Endothelial cell of umbilical vein (primary cell): ENCODE data around the gene ESYT3. TPM values are rescaled to one million over a fixed set of nuclear protein-coding genes. Genes with fewer than 3 reads are reported as not detected.

Experiments
- BruUV-seq: library from RNA; stranded (reverse); fragments of 400-500 nt; replicated peaks from 2 replicates; lab custom pipeline; 2021; lab: Mats Ljungman, UMichigan
- CTCF ChIA-PET: fragments of 300-600, 350-600 bp; sonication (Branson Sonifier 250); formaldehyde crosslinking; loops from one replicate; lab custom pipeline; 2021; ENCODE audit warnings: antibody characterized with exemption, inconsistent platforms; lab: Charles Lee
- POLR2A ChIA-PET: fragments of 300-600, 350-600 bp; sonication (Branson Sonifier 250); formaldehyde crosslinking; loops from one replicate; lab custom pipeline; 2021; ENCODE audit warnings: antibody characterized with exemption, inconsistent platforms; lab: Charles Lee
- DNase-seq: peaks from one replicate; pipeline ENCODE4 v3.0.0-alpha.2; 2011; ENCODE audit warnings: low read depth, low spot score
- FAIRE-seq: peaks from 2 replicates; lab custom pipeline; 2011; peaks lifted over from hg19 to GRCh38; lab: Jason Lieb, UNC
- H2AFZ ChIP-seq: 2 replicates; pipeline ENCODE4 v1.6.0; 2012; ENCODE audit warnings: low read depth, low read length, control low read depth, inconsistent platforms
- H3K27ac ChIP-seq: 2 replicates; pipeline ENCODE4 v1.5.1; 2011; ENCODE audit warnings: low read depth, mild to moderate bottlenecking, control low read depth, low read length, moderate library complexity; ENCODE audit not compliant: insufficient read depth
- H3K27me3 ChIP-seq, 2 experiments: 2 replicates each; pipeline versions ENCODE4 v1.6.0 to v1.6.1; 2011; ENCODE audit warnings: low read length in 2 of 2, mixed read lengths in 1 of 2; ENCODE audit not compliant: control insufficient read depth in 2 of 2, insufficient read depth in 2 of 2
- H3K36me3 ChIP-seq, 2 experiments: 2 replicates in 1 of 2; 3 replicates in 1 of 2; pipeline ENCODE4 v1.5.1; 2011; ENCODE audit warnings: low read length in 2 of 2, mild to moderate bottlenecking in 1 of 2, moderate library complexity in 1 of 2; ENCODE audit not compliant: control insufficient read depth in 2 of 2, insufficient read depth in 2 of 2; ENCODE audit errors: extremely low read depth in 1 of 2
- H3K4me1 ChIP-seq: 3 replicates; pipeline ENCODE4 v1.5.1; 2011; ENCODE audit warnings: mild to moderate bottlenecking, low read length; ENCODE audit not compliant: control insufficient read depth, insufficient read depth; ENCODE audit errors: extremely low read depth
- H3K4me2 ChIP-seq: 2 replicates; pipeline ENCODE4 v1.6.1; 2011; ENCODE audit warnings: low read length, control low read depth, mixed read lengths; ENCODE audit not compliant: insufficient read depth
- H3K4me3 ChIP-seq, 3 experiments: fragments of 200-600 bp in 1 of 3; sonication (generic), shearing (Covaris generic) in 1 of 3; replicated peaks in 1 of 3; 2 replicates each; pipeline ENCODE4 v1.5.1; 2011 to 2016; ENCODE audit warnings: control low read depth in 3 of 3, low read length in 3 of 3, mild to moderate bottlenecking in 2 of 3, inconsistent platforms in 1 of 3, low read depth in 1 of 3, moderate library complexity in 1 of 3; ENCODE audit not compliant: insufficient read depth in 1 of 3
- H3K79me2 ChIP-seq: 2 replicates; pipeline ENCODE4 v1.6.0; 2012; ENCODE audit warnings: low read length, inconsistent platforms; ENCODE audit not compliant: control insufficient read depth, insufficient read depth
- H3K9ac ChIP-seq: replicated peaks from 2 replicates; pipeline ENCODE3; 2011; ENCODE audit warnings: low read length, control low read depth; ENCODE audit not compliant: insufficient read depth; ENCODE audit errors: extremely low read depth
- H3K9me1 ChIP-seq: replicated peaks from 3 replicates; pipeline ENCODE4 v1.6.0; 2011; ENCODE audit warnings: mild to moderate bottlenecking, low read length; ENCODE audit not compliant: control insufficient read depth, insufficient read depth; ENCODE audit errors: extremely low read depth
- H3K9me3 ChIP-seq: replicated peaks from 2 replicates; pipeline ENCODE4 v1.5.1; 2012; ENCODE audit warnings: low read length, inconsistent platforms; ENCODE audit not compliant: control insufficient read depth, insufficient read depth
- H4K20me1 ChIP-seq: replicated peaks from 2 replicates; pipeline ENCODE3; 2011; ENCODE audit warnings: mild to moderate bottlenecking, low read length; ENCODE audit not compliant: control insufficient read depth, insufficient read depth; ENCODE audit errors: extremely low read depth
- CTCF ChIP-seq, 2 donors: IDR thresholded peaks; 1 replicate in 1 of 2; 2 replicates in 1 of 2; pipeline ENCODE4 v1.5.1; 2011; ENCODE audit warnings: low read length in 2 of 2, mild to moderate bottlenecking in 2 of 2, moderate library complexity in 2 of 2, control low read depth in 1 of 2, inconsistent platforms in 1 of 2, low read depth in 1 of 2; ENCODE audit not compliant: insufficient read depth in 1 of 2; ENCODE audit errors: extremely low read depth in 1 of 2
- EZH2 ChIP-seq: IDR thresholded peaks from 2 replicates; pipeline ENCODE4 v1.6.1; 2012; ENCODE audit warnings: borderline replicate concordance, low read depth, mild to moderate bottlenecking, moderate library complexity, low read length, inconsistent platforms; ENCODE audit not compliant: severe bottlenecking
- FOS ChIP-seq: IDR thresholded peaks from 2 replicates; pipeline ENCODE4 v1.6.1; 2011; ENCODE audit warnings: mild to moderate bottlenecking, low read length, moderate library complexity, borderline replicate concordance; ENCODE audit not compliant: insufficient read depth
- GATA2 ChIP-seq: IDR thresholded peaks from 2 replicates; pipeline ENCODE4 v1.7.0; 2011; ENCODE audit warnings: low read depth, mild to moderate bottlenecking, moderate library complexity, mixed read lengths, low read length; ENCODE audit not compliant: insufficient read length, insufficient read depth
- JUN ChIP-seq: IDR thresholded peaks from 2 replicates; pipeline ENCODE4 v1.6.1; 2011; ENCODE audit warnings: borderline replicate concordance, low read depth; ENCODE audit not compliant: insufficient read length, insufficient read depth
- MAX ChIP-seq: IDR thresholded peaks from 2 replicates; pipeline ENCODE4 v1.6.1; 2011; ENCODE audit not compliant: insufficient read depth, insufficient read length
- MYC ChIP-seq: IDR thresholded peaks from one replicate; pipeline ENCODE4 v1.6.1; 2011; ENCODE audit warnings: mild to moderate bottlenecking, low read depth, low read length
- POLR2A ChIP-seq: IDR thresholded peaks from 2 replicates; pipeline ENCODE4 v1.6.1; 2012; ENCODE audit warnings: low read depth, mild to moderate bottlenecking, control low read depth, low read length
- POLR2AphosphoS5 ChIP-seq: IDR thresholded peaks from 2 replicates; pipeline ENCODE4 v1.6.1; 2012; ENCODE audit warnings: low read depth, mild to moderate bottlenecking, control low read depth, low read length, moderate library complexity; ENCODE audit not compliant: insufficient read depth
- dilution Hi-C: fragments of 300-500 bp; cut with MboI; formaldehyde crosslinking; loops from one replicate; pipeline ENCODE4 v1.15.0; 2019; ENCODE audit warnings: low sequenced_read_pairs; ENCODE audit not compliant: extremely low pct_ligation_motif_present
- intact Hi-C: fragments of 100-400 bp; cut with micrococcal nuclease; formaldehyde crosslinking; loops from one replicate; pipeline ENCODE4 v1.10.0; 2022
- polyA plus RNA-seq, 4 experiments: library from polyadenylated mRNA; depleted of rRNA in 3 of 4; stranded (reverse) in 3 of 4; unstranded in 1 of 4; fragments of >200 nt; gene quantifications; 2 replicates each; pipeline versions ENCODE4 v1.2.1 to v1.2.3, GENCODE V29; 2011 to 2012; ENCODE audit warnings: missing spikeins in 1 of 4
- total RNA-seq: library from RNA; stranded (reverse); gene quantifications from 2 replicates; pipeline ENCODE4 v1.2.3, GENCODE V29; 2021

ESYT3 gene
- total and polyA plus RNA-seq, 2 donors (not counting 3 experiments of a cell fraction or from before 2014, with no cell fraction given): not detected

GRCh38 chr3:138433892-138434275 is 532 bp upstream of the ESYT3 start:
- Histone ChIP-seq H3K4me3 (no peak overlapping the region), H3K9me3 (no peaks in the 10 kb centered on the region), H3K36me3 (no peaks in the 10 kb centered on the region), H3K9me1 (no peaks in the 10 kb centered on the region), H3K9ac (no peak overlapping the region), H3K79me2 (no peaks in the 10 kb centered on the region), H2AFZ (no peak overlapping the region), H3K4me1 (peaks cover 16% of the 10 kb centered on the region), H4K20me1 (no peaks in the 10 kb centered on the region), H3K27me3 (peaks cover 39 to 41% of the 10 kb centered on the region in 2 experiments), H3K27ac (no peak overlapping the region), H3K4me2 (no peak overlapping the region)
- CTCF ChIA-PET: interaction anchor here (1.4 to 1.5 kb wide), 4 partner anchors 17 to 502 kb away, joined by 4 to 7 read pairs (median 6); no protein-coding TSS in a partner anchor
- no peak for TF ChIP-seq CTCF (IDR thresholded peaks at IDR 0.05; ENCODE audit: extremely low read depth in 1 of 2, insufficient read depth in 1 of 2, low read depth in 1 of 2, low read length in 2 of 2)
- no peak for TF ChIP-seq EZH2
- TF ChIP-seq POLR2A: no peak
- TF ChIP-seq MYC: no peak
- no peak for TF ChIP-seq POLR2AphosphoS5
- no peak for TF ChIP-seq MAX
- TF ChIP-seq FOS: no peak
- TF ChIP-seq JUN: no peak
- TF ChIP-seq GATA2: no peak
- DNase-seq (no peak), FAIRE-seq (no peak)
- BruUV-seq: no TSS peak
- intact Hi-C loops (no loop called here), dilution Hi-C loops (no loop called here)
- POLR2A ChIA-PET: no interaction called here
